Measurements from ENCODE around the gene GNE.

DNA sequence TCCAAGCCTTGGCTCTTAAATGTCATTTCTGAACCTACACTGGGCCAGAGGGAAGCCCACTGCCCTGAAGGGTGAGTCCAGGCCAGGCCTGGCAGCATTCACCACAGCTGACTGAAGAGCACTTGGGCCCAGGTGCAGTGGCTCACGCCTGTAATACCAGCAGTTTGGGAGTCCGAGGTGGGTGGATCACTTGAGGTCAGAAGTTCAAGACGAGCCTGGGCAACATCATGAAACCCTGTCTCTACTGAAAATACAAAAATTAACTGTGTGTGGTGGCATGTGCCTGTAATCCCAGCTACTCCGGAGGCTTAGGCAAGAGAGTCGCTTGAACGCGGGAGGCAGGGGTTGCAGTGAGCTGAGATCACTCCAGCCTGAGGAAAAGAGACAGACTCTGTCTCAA, 84.0 kb downstream of the GNE start:
- no peak for TF ChIP-seq POLR2A (IDR thresholded peaks at IDR 0.05)
- TF ChIP-seq, protein P1, sequence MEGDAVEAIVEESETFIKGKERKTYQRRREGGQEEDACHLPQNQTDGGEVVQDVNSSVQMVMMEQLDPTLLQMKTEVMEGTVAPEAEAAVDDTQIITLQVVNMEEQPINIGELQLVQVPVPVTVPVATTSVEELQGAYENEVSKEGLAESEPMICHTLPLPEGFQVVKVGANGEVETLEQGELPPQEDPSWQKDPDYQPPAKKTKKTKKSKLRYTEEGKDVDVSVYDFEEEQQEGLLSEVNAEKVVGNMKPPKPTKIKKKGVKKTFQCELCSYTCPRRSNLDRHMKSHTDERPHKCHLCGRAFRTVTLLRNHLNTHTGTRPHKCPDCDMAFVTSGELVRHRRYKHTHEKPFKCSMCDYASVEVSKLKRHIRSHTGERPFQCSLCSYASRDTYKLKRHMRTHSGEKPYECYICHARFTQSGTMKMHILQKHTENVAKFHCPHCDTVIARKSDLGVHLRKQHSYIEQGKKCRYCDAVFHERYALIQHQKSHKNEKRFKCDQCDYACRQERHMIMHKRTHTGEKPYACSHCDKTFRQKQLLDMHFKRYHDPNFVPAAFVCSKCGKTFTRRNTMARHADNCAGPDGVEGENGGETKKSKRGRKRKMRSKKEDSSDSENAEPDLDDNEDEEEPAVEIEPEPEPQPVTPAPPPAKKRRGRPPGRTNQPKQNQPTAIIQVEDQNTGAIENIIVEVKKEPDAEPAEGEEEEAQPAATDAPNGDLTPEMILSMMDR (IDR thresholded peaks at IDR 0.05): no peak
